ENCODE measurements around the gene SASS6. TPM values are rescaled to one million over a fixed set of nuclear protein-coding genes. Genes with fewer than 3 reads are reported as not detected.

The SASS6 gene
- total RNA-seq, 1 donor from 2014 or later = 11.1 TPM

DNA sequence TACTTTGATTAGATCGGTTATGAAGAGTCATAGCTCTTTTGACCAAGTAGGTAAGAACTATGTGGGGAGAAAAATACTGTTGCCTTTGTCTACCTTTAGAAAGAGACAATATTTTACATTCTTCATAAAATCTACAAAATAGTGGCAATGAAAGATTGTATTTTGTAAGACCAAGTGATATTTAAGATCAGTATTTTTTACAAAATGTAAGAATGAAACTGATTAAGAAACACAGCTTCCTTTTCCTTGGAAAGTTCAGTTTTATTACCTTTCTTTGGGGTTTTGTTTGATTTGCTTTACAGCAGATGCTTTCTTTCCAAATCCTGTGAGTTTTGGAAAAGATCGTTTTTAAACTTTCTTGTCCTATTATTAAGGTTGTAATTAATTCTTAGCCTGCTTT lies 93.1 kb downstream of the SASS6 start:
- Mint-ChIP-seq H3K4me1 (ENCODE audit: low read depth) (peaks cover 19% of the 10 kb centered on the region), H3K4me3 (ENCODE audit: low read depth) (peak overlapping the region; percentile 96), H3K9me3 (ENCODE audit: low read depth) (peaks cover 10% of the 10 kb centered on the region), H3K27me3 (no peaks in the 10 kb centered on the region), H3K27ac (peak overlapping the region; percentile 99), H3K36me3 (ENCODE audit: insufficient read depth) (peaks cover 11% of the 10 kb centered on the region)
- TF ChIP-seq, protein P1, sequence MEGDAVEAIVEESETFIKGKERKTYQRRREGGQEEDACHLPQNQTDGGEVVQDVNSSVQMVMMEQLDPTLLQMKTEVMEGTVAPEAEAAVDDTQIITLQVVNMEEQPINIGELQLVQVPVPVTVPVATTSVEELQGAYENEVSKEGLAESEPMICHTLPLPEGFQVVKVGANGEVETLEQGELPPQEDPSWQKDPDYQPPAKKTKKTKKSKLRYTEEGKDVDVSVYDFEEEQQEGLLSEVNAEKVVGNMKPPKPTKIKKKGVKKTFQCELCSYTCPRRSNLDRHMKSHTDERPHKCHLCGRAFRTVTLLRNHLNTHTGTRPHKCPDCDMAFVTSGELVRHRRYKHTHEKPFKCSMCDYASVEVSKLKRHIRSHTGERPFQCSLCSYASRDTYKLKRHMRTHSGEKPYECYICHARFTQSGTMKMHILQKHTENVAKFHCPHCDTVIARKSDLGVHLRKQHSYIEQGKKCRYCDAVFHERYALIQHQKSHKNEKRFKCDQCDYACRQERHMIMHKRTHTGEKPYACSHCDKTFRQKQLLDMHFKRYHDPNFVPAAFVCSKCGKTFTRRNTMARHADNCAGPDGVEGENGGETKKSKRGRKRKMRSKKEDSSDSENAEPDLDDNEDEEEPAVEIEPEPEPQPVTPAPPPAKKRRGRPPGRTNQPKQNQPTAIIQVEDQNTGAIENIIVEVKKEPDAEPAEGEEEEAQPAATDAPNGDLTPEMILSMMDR (IDR thresholded peaks at IDR 0.05; ENCODE audit: unreplicated experiment) = no peak
- no peak for DNase-seq (ENCODE audit: low spot score, unreplicated experiment)

DNA sequence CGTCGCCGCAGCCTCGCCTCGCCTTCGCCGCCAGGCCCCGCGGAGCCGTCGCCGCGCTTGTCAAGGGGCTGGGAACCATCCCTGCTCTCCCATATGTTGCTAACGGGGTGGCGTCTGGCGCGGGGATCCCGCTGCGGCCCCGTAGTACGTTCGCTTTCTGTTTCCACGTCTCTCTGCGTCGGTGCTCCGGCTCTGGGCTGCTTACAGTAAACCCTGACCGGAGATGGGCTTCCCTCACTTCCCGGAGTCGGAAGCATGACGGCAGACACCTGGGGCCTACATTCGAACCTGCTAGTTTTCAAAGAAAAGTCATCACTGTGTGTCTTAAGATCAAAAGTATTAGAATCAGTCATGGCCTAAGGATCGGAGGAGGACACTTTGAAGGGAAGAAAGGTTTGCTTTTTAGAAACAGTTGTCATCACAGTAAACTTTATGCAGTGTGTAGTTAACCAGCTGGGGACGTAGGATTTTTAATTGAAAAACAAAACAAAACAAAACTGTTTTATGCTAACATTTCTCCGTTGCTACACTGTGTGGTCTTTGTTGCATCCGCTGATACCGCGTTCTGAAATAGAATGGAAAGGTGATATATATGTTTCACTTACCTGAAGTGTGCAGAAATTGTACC lies 94.0 kb downstream of the SASS6 start:
- Mint-ChIP-seq H3K9me3 (ENCODE audit: low read depth) (peaks cover 3% of the 10 kb centered on the region), H3K4me1 (ENCODE audit: low read depth) (peaks cover 19% of the 10 kb centered on the region), H3K4me3 (ENCODE audit: low read depth) (peak overlapping the region; percentile 96), H3K36me3 (ENCODE audit: insufficient read depth) (peaks cover 5% of the 10 kb centered on the region), H3K27me3 (no peaks in the 10 kb centered on the region), H3K27ac (peak overlapping the region; percentile 99)
- DNase-seq (ENCODE audit: low spot score, unreplicated experiment) = peak; percentile 43
- TF ChIP-seq, protein P1 (IDR thresholded peaks at IDR 0.05; ENCODE audit: unreplicated experiment) = no peak

DNA sequence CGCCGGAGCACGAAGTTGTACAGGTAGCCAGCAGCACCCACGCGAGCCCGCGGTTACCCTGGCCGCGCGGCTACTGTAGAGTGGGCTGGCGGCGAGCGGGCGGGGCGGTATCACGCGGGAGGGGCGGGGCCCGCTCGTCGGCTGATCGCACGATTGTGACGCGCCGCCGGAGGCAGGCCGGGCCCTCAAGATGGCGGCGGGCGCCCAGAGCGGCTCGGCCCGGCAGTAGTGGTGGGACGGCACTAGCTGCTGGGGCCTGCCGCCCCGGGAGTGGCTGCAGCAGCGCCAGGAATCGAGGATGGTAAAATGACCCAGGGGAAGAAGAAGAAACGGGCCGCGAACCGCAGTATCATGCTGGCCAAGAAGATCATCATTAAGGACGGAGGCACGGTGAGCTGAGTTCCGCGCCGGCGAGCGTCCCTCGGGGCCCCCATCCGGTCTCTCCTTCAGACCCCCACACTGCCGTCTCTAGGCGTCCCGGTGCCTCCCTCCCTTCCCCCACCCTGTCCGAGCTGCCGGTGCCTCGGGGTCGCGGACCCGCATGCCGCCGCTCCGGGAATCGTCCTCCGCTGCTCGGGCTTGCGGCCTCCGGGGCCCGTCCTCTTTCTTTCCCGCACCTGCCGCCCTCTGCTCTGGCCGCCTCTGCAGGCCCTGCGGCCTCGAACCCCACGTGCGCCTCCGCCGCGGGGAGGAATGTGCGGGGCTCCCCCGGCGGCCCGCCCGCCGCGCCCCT lies 94.6 kb downstream of the SASS6 start:
- Mint-ChIP-seq H3K4me1 (ENCODE audit: low read depth) (peaks cover 19% of the 10 kb centered on the region), H3K36me3 (ENCODE audit: insufficient read depth) (peaks cover 2% of the 10 kb centered on the region), H3K9me3 (ENCODE audit: low read depth) (no peaks in the 10 kb centered on the region), H3K27ac (peak overlapping the region; percentile 99), H3K27me3 (no peaks in the 10 kb centered on the region), H3K4me3 (ENCODE audit: low read depth) (peak overlapping the region; percentile 96)
- TF ChIP-seq, protein P1 (IDR thresholded peaks at IDR 0.05; ENCODE audit: unreplicated experiment) = no peak
- DNase-seq (ENCODE audit: low spot score, unreplicated experiment) = peak; percentile 73

GRCh38 chr1:100037656-100037926 lies 95.1 kb downstream of the SASS6 start:
- no peaks in the 10 kb centered on the region for H3K9me3 Mint-ChIP-seq (ENCODE audit: low read depth)
- no peak for DNase-seq (ENCODE audit: low spot score, unreplicated experiment)
- TF ChIP-seq, protein P1 (IDR thresholded peaks at IDR 0.05; ENCODE audit: unreplicated experiment) = no peak
- H3K4me3 Mint-ChIP-seq (ENCODE audit: low read depth) = peak overlapping the region; percentile 96
- H3K27ac Mint-ChIP-seq = peak overlapping the region; percentile 99
- H3K4me1 Mint-ChIP-seq (ENCODE audit: low read depth) = peaks cover 18% of the 10 kb centered on the region
- H3K36me3 Mint-ChIP-seq (ENCODE audit: insufficient read depth) = no peaks in the 10 kb centered on the region
- H3K27me3 Mint-ChIP-seq = no peaks in the 10 kb centered on the region

GRCh38 chr1:100036718-100037655 lies 95.7 kb downstream of the SASS6 start:
- TF ChIP-seq, protein P1 (IDR thresholded peaks at IDR 0.05; ENCODE audit: unreplicated experiment) = no peak
- H3K27ac Mint-ChIP-seq = peak overlapping the region; percentile 99
- no peak for DNase-seq (ENCODE audit: low spot score, unreplicated experiment)
- no peaks in the 10 kb centered on the region for H3K9me3 Mint-ChIP-seq (ENCODE audit: low read depth)
- H3K4me1 Mint-ChIP-seq (ENCODE audit: low read depth) = peaks cover 16% of the 10 kb centered on the region
- no peaks in the 10 kb centered on the region for H3K27me3 Mint-ChIP-seq
- H3K4me3 Mint-ChIP-seq (ENCODE audit: low read depth) = peak overlapping the region; percentile 96
- no peaks in the 10 kb centered on the region for H3K36me3 Mint-ChIP-seq (ENCODE audit: insufficient read depth)

All from progenitor cell of endocrine pancreas (in vitro differentiated cells).